Smooth muscle cell (in vitro differentiated cells): ENCODE data around the gene OGFOD3. TPM values are rescaled to one million over a fixed set of nuclear protein-coding genes. Genes with fewer than 3 reads are reported as not detected.
A peak's percentile ranks its signal among the peaks of the same experiment; 100 is the strongest.

Experiments
- DNase-seq: peaks from one replicate; lab custom pipeline; 2025; ENCODE audit not compliant: unreplicated experiment; lab: John Stamatoyannopoulos, UW
- H2AFZ ChIP-seq: fragments of 200-600 bp; sonication (generic); 2 replicates; pipeline ENCODE4 v1.6.0; 2016; ENCODE audit warnings: antibody characterized with exemption, low read depth, mild to moderate bottlenecking
- H3F3A ChIP-seq: fragments of 200-600 bp; sonication (generic); 2 replicates; pipeline ENCODE4 v1.6.0; 2017; ENCODE audit warnings: antibody characterized with exemption, low read depth
- H3K27ac ChIP-seq: fragments of 200-600 bp; sonication (generic); 2 replicates; pipeline ENCODE4 v1.5.1; 2016; ENCODE audit warnings: low read depth, mild to moderate bottlenecking
- H3K27me3 ChIP-seq: fragments of 200-600 bp; sonication (generic); 2 replicates; pipeline ENCODE4 v1.6.1; 2016; ENCODE audit warnings: low read depth, mild to moderate bottlenecking
- H3K36me3 ChIP-seq: fragments of 200-600 bp; sonication (generic); 2 replicates; pipeline ENCODE4 v1.5.1; 2016; ENCODE audit warnings: low read depth
- H3K4me1 ChIP-seq: fragments of 200-600 bp; sonication (generic); 2 replicates; pipeline ENCODE4 v1.5.1; 2016; ENCODE audit warnings: low read depth
- H3K4me2 ChIP-seq: fragments of 200-600 bp; sonication (generic); 2 replicates; pipeline ENCODE4 v1.6.0; 2016; ENCODE audit warnings: mild to moderate bottlenecking
- H3K4me3 ChIP-seq: fragments of 200-600 bp; sonication (generic); 2 replicates; pipeline ENCODE4 v1.5.1; 2016; ENCODE audit warnings: mild to moderate bottlenecking
- H3K79me2 ChIP-seq: fragments of 200-600 bp; sonication (generic); 2 replicates; pipeline ENCODE4 v1.6.0; 2016; ENCODE audit warnings: low read depth, mild to moderate bottlenecking
- H3K9ac ChIP-seq: fragments of 200-600 bp; sonication (generic); 2 replicates; pipeline ENCODE4 v1.6.0; 2016; ENCODE audit warnings: low read depth
- H3K9me3 ChIP-seq: fragments of 200-600 bp; sonication (generic); replicated peaks from 2 replicates; pipeline ENCODE4 v1.5.1; 2016; ENCODE audit warnings: low read depth
- H4K20me1 ChIP-seq: fragments of 200-600 bp; sonication (generic); 2 replicates; pipeline ENCODE4 v1.6.0; 2016; ENCODE audit warnings: low read depth
- CTCF ChIP-seq: fragments of 200-600 bp; sonication (generic); IDR thresholded peaks from 2 replicates; pipeline ENCODE4 v1.5.1; 2017; ENCODE audit warnings: borderline replicate concordance, mild to moderate bottlenecking, antibody characterized with exemption; ENCODE audit not compliant: insufficient read depth, poor library complexity, severe bottlenecking
- WGBS: methylation state at CpG from one replicate; pipeline ENCODE4 v1.1.7; 2016; ENCODE audit warnings: low lambda C conversion rate; 5-methylcytosine and 5-hydroxymethylcytosine counted together
- polyA plus RNA-seq: library from polyadenylated mRNA; unstranded; fragments of >200 nt; fragmentation: Nextera tagmentation; extraction: Ambion mirVana; gene quantifications from 2 replicates; pipeline ENCODE4 v1.2.1, GENCODE V29; 2016
- total RNA-seq: library from RNA; depleted of rRNA; stranded (reverse); fragments of >200 nt; gene quantifications from 2 replicates; pipeline ENCODE4 v1.2.3, GENCODE V29; 2014

The OGFOD3 gene
- total and polyA plus RNA-seq, 2 experiments from 2014 or later: 10.5 to 30.4 TPM

GRCh38 chr17:82424863-82425159 is 6.4 kb upstream of the OGFOD3 start:
- Histone ChIP-seq H3K27ac (no peak overlapping the region), H3F3A (no peaks in the 10 kb centered on the region), H3K36me3 (no peaks in the 10 kb centered on the region), H4K20me1 (no peaks in the 10 kb centered on the region), H3K4me2 (no peak overlapping the region), H3K9me3 (no peaks in the 10 kb centered on the region), H3K4me1 (no peaks in the 10 kb centered on the region), H3K27me3 (no peaks in the 10 kb centered on the region), H2AFZ (no peak overlapping the region), H3K79me2 (no peaks in the 10 kb centered on the region), H3K9ac (no peak overlapping the region), H3K4me3 (no peak overlapping the region)
- TF ChIP-seq CTCF: no peak
- no peak for DNase-seq
- WGBS: 100% methylated on average over 2 of the region's 2 CpGs

- no peak for DNase-seq
- TF ChIP-seq CTCF: peak; percentile 48
Measured at GRCh38 chr17:82424001-82424862, 5.8 kb upstream of the OGFOD3 start.

GRCh38 chr17:82419540-82419939 is 1.2 kb upstream of the OGFOD3 start:
- no peaks in the 10 kb centered on the region for H3K9me3 ChIP-seq
- peaks cover 3% of the 10 kb centered on the region for H3K4me1 ChIP-seq
- no peaks in the 10 kb centered on the region for H3K36me3 ChIP-seq
- no peaks in the 10 kb centered on the region for H3F3A ChIP-seq
- H3K27me3 ChIP-seq: no peaks in the 10 kb centered on the region
- H3K9ac ChIP-seq: no peak overlapping the region
- H3K27ac ChIP-seq: no peak overlapping the region
- no peak for TF ChIP-seq CTCF
- H2AFZ ChIP-seq: no peak overlapping the region
- peak overlapping the region; percentile 96 for H3K4me2 ChIP-seq
- peak overlapping the region; percentile 99 for H3K4me3 ChIP-seq
- no peaks in the 10 kb centered on the region for H3K79me2 ChIP-seq
- peaks cover 35% of the 10 kb centered on the region for H4K20me1 ChIP-seq
- WGBS: 96% methylated on average over 2 of the region's 2 CpGs
- DNase-seq: no peak

More at GRCh38 chr17:82424001-82424862, 5.8 kb upstream of the OGFOD3 start:
- Histone ChIP-seq H3K27me3 (no peaks in the 10 kb centered on the region), H3K4me1 (no peaks in the 10 kb centered on the region), H3K9me3 (no peaks in the 10 kb centered on the region), H4K20me1 (no peaks in the 10 kb centered on the region), H2AFZ (no peak overlapping the region), H3F3A (no peaks in the 10 kb centered on the region), H3K4me3 (no peak overlapping the region), H3K36me3 (no peaks in the 10 kb centered on the region), H3K79me2 (no peaks in the 10 kb centered on the region), H3K9ac (no peak overlapping the region), H3K27ac (no peak overlapping the region), H3K4me2 (no peak overlapping the region)
- WGBS: 85% methylated on average over 25 of the region's 25 CpGs

- Histone ChIP-seq H3K36me3 (no peaks in the 10 kb centered on the region), H3K27ac (no peak overlapping the region), H3K4me3 (no peak overlapping the region), H3K9me3 (no peaks in the 10 kb centered on the region), H3K4me2 (no peak overlapping the region), H3K79me2 (no peaks in the 10 kb centered on the region), H3K9ac (no peak overlapping the region), H3F3A (no peaks in the 10 kb centered on the region), H4K20me1 (peaks cover 55% of the 10 kb centered on the region), H2AFZ (no peak overlapping the region), H3K27me3 (no peaks in the 10 kb centered on the region), H3K4me1 (peaks cover 3% of the 10 kb centered on the region)
- no peak for TF ChIP-seq CTCF
- WGBS: 93% methylated on average over 6 of the region's 6 CpGs
- DNase-seq: no peak
Measured at GRCh38 chr17:82416771-82417170, 1.6 kb downstream of the OGFOD3 start.
